ENCODE measurements around the gene EIF3C. TPM values are rescaled to one million over a fixed set of nuclear protein-coding genes. Genes with fewer than 3 reads are reported as not detected.
"Not testable (repeated sequence)": the region's sequence is repeated elsewhere in the genome, so short reads cannot be mapped to it uniquely, and the experiment has no call there.

Gene EIF3C
- total RNA-seq, 2 experiments from 2014 or later, result 442 to 461 TPM

DNA sequence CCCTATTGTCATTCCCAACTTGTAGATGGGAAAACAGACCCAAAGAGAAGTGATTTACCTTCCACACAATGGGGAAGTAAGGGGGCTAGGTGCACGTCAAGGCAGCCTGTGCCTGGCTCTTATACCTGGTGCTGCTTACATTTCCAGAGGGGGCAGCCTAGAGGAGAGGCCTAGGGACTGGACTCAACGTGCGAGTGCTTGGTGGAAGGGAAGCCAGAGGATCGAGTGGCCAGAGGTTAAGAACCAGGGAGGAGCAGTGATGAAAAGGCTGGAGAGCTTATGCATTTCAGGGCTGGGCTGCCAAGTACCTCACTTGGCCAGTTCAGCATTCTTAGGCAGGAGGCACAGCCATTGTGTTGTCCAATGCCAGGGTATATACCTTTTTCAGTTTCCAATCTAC is 71.1 kb downstream of the EIF3C start:
- H3K27ac Mint-ChIP-seq; H3K27me3 Mint-ChIP-seq (ENCODE audit: low read depth); H3K36me3 Mint-ChIP-seq (ENCODE audit: low read depth); CTCF ChIA-PET; POLR2A ChIA-PET; H3K4me1 Mint-ChIP-seq (ENCODE audit: low read depth); H3K9me3 Mint-ChIP-seq (ENCODE audit: insufficient read depth); ATAC-seq; H3K4me3 Mint-ChIP-seq; DNase-seq: not testable (repeated sequence)

Small RNA genes within 50 kb of the gene (microRNA-seq; reads per million reads assigned to microRNA genes)
- not detected for gene MIR6862-2

Other genes starting within 250 kb of the EIF3C start
- gene NPIPB7, start 239.1 kb upstream of the EIF3C start, total RNA-seq, result not detected
- 10 to 100 TPM; 52.2 to 53.7 TPM for gene CLN3, start 219.4 kb upstream of the EIF3C start, total RNA-seq
- 10 to 100 TPM; 32.2 to 33.2 TPM for gene APOBR, start 216.8 kb upstream of the EIF3C start, total RNA-seq
- gene IL27, start 204.6 kb upstream of the EIF3C start, total RNA-seq, result not detected
- gene NUPR1, start 172.5 kb upstream of the EIF3C start, total RNA-seq, result not detected
- gene SGF29, start 157.5 kb upstream of the EIF3C start, total RNA-seq, result 10 to 100 TPM; 42.2 to 49.1 TPM
- gene SULT1A2, start 114.4 kb upstream of the EIF3C start, total RNA-seq, result under 1 TPM; 0.42 to 0.57 TPM
- gene SULT1A1, start 101.4 kb upstream of the EIF3C start, total RNA-seq, result 10 to 100 TPM; 11.8 to 13.0 TPM
- gene NPIPB8, start 73.4 kb upstream of the EIF3C start, total RNA-seq, result 1 to 10 TPM in 1 of 2 experiments, under 1 TPM in 1; 0.89 to 1.0 TPM
- gene NPIPB9, start 40.3 kb downstream of the EIF3C start, total RNA-seq, result 1 to 10 TPM; 3.7 to 4.3 TPM
- gene ATXN2L, start 111.5 kb downstream of the EIF3C start, total RNA-seq, result 100 to 1,000 TPM; 256 to 269 TPM
- 100 to 1,000 TPM; 150 to 153 TPM for gene TUFM, start 134.9 kb downstream of the EIF3C start, total RNA-seq
- 10 to 100 TPM; 47.8 to 52.2 TPM for gene SH2B1, start 152.4 kb downstream of the EIF3C start, total RNA-seq
- gene ATP2A1, start 167.0 kb downstream of the EIF3C start, total RNA-seq, result 1 to 10 TPM; 1.8 to 2.1 TPM
- gene RABEP2, start 213.8 kb downstream of the EIF3C start, total RNA-seq, result 10 to 100 TPM; 22.5 to 23.2 TPM
- under 1 TPM; 0.52 to 0.68 TPM for gene CD19, start 220.5 kb downstream of the EIF3C start, total RNA-seq
- gene NFATC2IP, start 239.5 kb downstream of the EIF3C start, total RNA-seq, result 100 to 1,000 TPM; 113 to 120 TPM